Spleen (tissue), 7 donors: ENCODE results near the gene ABCA13.

ENCODE experiments used
- POLR2A ChIP-seq, 3 donors: fragments of 450-650 bp; IDR thresholded peaks; one replicate each; pipeline ENCODE4 v1.5.1; 2017; ENCODE audit warnings: antibody characterized with exemption in 3 of 3, mild to moderate bottlenecking in 1 of 3
- POLR2AphosphoS5 ChIP-seq, 3 donors: sonication (generic); formaldehyde crosslinking; IDR thresholded peaks; one replicate each; pipeline ENCODE4 v1.5.1; 2017; ENCODE audit warnings: antibody characterized with exemption in 3 of 3
- TF ChIP-seq, protein P1 (sequence below), 11 experiments: fragments of 200-600 bp in 7 of 11; fragments of 450-650 bp in 4 of 11; sonication (generic) in 4 of 11; IDR thresholded peaks in 8 of 11; conservative IDR thresholded peaks in 3 of 11; 1 replicate in 7 of 11; 2 replicates in 4 of 11; pipeline versions ENCODE4 v1.4.0 to v1.8.0; 2016 to 2021; ENCODE audit warnings: antibody characterized with exemption in 11 of 11, inconsistent platforms in 4 of 11, mild to moderate bottlenecking in 1 of 11
- donor health status: DM: no; HTN: no; CAD: no; lungs with moderate emphysema.
- donor health status: DM: no; HTN: no; CAD: no.
- donor health status: DM: no; HTN: no; CAD: no.

DNA sequence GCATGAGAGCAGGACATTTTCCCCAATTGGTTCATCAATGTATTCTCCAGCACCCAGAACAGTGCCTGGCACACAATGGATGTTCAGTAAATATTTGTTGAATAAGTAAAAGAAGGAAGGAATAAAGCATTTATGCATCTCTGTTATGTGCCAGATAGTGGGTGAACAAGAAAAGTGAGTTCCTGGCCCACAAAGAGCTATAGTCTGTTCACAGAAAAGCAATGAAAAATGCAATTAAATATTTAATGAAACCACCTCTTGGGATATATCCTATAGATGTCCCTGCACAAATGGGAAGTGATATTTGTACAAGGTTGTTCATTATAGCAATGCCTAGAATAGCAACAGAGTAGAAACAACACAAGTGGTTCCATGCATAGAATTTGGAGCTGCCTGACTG is 2.1 kb downstream of the ABCA13 start:
- TF ChIP-seq, protein P1, sequence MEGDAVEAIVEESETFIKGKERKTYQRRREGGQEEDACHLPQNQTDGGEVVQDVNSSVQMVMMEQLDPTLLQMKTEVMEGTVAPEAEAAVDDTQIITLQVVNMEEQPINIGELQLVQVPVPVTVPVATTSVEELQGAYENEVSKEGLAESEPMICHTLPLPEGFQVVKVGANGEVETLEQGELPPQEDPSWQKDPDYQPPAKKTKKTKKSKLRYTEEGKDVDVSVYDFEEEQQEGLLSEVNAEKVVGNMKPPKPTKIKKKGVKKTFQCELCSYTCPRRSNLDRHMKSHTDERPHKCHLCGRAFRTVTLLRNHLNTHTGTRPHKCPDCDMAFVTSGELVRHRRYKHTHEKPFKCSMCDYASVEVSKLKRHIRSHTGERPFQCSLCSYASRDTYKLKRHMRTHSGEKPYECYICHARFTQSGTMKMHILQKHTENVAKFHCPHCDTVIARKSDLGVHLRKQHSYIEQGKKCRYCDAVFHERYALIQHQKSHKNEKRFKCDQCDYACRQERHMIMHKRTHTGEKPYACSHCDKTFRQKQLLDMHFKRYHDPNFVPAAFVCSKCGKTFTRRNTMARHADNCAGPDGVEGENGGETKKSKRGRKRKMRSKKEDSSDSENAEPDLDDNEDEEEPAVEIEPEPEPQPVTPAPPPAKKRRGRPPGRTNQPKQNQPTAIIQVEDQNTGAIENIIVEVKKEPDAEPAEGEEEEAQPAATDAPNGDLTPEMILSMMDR (IDR thresholded peaks at IDR 0.05 in 8 of 11, conservative IDR thresholded peaks at IDR 0.05 in 3 of 11) = no peak
- no peak for TF ChIP-seq POLR2A (IDR thresholded peaks at IDR 0.05)
- no peak for TF ChIP-seq POLR2AphosphoS5 (IDR thresholded peaks at IDR 0.05)
